GM19397 (cell line): ENCODE results near the gene DOHH.

Experiments
- ATAC-seq: cut with Tn5 transposase; IDR thresholded peaks from one replicate; pipeline ENCODE4 v1.9.1; 2021; ENCODE audit warnings: mild to moderate bottlenecking, moderate library complexity; ENCODE audit not compliant: unreplicated experiment

DOHH gene, protein sequence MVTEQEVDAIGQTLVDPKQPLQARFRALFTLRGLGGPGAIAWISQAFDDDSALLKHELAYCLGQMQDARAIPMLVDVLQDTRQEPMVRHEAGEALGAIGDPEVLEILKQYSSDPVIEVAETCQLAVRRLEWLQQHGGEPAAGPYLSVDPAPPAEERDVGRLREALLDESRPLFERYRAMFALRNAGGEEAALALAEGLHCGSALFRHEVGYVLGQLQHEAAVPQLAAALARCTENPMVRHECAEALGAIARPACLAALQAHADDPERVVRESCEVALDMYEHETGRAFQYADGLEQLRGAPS

DNA sequence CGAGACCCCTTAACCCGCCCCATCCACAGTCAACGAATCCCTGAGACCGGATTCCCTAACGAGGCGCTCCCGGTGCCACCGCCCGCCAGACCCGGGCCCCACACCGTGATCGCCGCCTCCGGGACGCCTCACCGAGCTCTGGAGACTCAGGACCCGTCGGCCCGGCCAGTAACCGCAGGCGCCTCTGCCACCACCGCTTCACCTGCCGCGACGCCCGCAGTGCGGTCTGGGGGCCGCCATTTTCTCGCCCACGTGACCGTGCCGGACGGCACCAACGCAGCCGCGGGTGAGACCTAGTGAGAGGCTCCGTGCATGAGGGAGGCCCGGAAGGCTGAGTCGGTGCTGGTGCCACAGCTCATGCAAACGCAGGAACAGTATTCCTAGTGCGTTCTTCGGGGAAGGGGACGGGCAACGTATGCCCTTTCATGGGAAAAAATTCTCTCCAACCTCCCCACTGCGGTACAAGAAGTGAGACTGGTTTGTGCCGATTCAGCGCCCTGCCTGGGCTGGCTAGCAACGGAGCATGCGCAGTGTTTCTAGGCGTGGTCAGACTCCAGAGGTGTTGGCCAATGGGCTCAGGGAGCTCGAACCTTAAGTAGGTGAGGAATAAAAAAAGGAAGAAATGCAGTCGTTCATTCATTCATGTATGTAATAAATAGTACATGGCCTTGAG, at the start of gene DOHH:
DOHH (minus strand) TSS at position 246 of the 673 bp plus-strand sequence. CDS start 3,860 bp downstream, outside the sequence.
- ATAC-seq: peak; percentile 85

DNA sequence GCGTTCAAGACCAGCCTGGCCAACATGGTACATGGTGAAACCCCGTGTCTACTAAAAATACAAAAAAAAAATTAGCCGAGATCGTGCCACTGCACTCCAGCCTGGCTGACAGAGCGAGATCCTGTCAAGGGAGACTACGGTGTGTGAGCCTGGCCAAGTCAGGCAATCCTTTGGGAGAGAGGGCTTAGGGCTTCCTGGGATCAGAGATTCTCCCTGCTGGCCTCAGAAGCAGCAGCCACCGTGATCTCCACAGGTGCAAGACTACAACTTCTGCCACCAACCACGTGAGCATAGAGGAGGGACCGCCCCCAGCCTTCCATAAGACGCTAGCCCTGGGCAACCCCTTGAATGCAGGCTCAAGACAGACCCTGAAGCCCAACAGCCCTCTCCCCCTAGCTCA, 49.3 kb upstream of the DOHH start:
- no peak for ATAC-seq

DNA sequence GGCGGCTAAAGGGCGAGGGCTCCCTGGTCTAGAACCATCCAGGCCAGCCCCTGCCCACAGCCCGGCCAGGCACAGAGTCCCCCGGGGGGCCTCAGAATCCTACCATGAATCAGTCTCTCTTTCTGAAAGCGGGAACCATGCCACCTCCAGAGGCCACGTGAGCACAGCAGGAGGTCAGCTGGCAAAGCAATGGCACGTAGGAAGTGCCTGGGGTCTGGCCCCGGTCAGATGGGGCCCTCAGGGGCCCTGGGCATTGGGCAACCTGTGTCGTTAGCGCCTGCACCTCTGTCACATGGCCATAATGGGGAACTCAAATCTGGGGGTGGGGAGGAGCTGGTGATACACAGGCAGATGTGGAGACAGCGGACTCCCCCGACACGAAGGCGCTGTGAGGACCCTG, 48.1 kb upstream of the DOHH start:
- ATAC-seq: no peak

DNA sequence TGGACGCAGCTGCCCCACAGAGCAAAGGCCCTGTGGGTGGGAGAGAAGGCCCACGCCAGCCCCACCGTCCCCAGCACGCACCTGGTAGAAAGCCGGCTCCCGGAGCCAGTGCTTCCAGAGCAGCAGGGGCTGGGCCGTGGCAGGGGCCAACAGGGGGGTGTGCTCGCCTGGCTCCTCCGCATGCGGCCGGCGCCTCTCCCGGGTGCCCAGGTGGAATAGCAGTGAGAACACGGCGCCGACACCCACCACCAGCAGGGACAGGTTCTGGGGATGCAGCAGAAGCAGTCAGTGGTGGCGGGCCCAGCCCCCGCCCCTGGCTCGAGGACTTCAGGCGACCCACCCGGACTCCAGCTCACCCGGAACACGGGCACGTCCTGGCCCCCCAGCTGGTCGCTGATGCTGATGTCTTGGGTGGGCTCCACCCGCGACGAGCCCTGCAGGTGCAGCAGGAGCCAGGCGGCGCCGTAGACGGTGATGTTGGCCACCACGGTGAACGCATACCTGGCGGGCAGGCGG, 47.4 kb upstream of the DOHH start:
- no peak for ATAC-seq

DNA sequence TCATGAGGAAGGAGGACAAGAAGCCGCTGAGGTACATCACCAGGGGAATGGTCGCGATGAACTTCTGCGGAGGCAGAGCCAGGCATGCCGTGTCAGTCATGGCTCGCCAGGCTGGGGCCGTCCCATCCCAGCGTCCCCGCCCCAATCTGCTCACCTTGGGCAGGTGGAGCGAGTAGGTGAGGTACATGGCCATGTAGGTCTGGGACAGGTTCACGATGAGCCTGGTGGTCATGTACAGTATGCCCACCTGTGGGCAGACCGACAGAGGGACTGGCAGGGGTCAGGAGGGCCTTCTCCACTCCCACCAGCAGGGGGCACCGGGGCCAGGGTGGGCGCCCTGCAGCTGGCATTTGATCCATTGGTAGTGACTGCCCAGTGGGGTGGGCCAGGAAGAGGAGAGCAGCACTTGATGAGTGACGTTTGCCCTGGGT, 46.8 kb upstream of the DOHH start:
- no peak for ATAC-seq

DNA sequence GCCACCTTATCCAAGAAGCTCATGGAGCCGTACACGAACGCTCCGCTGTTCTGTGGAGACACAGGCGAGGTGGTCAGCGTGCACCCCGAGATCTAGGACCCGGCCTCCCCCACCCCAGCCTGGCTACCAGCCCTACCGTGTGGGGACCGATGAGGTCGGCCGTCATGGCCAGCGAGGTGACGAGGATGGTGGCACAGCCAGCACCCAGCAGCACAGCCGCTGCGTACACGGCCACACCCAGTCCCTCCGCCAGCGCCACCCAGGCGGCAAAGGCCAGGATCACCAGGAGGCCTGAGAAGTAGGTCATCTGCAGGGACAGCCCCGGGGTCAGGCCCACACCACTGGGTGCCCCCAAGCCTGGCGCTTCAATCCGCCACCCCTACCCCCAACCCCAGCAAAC, 45.6 kb upstream of the DOHH start:
- no peak for ATAC-seq

DNA sequence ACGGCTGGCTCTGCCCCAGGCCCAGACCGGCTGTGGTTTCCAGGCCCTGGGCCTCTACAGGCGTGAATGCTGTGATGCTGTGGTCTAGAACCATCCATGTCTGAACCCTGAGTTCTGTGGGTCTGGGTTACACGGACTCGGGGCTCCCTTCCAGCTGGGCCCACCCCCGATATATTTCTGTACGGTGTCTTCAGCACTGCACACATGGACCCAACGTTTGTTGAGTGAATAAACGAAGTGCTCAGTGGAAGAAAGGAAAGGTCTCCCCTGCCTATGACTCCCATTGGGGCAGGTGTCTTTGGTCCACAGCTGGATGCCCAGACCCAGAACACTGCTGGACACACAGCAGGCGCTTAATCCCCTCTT, 45.2 kb upstream of the DOHH start:
- no peak for ATAC-seq

DNA sequence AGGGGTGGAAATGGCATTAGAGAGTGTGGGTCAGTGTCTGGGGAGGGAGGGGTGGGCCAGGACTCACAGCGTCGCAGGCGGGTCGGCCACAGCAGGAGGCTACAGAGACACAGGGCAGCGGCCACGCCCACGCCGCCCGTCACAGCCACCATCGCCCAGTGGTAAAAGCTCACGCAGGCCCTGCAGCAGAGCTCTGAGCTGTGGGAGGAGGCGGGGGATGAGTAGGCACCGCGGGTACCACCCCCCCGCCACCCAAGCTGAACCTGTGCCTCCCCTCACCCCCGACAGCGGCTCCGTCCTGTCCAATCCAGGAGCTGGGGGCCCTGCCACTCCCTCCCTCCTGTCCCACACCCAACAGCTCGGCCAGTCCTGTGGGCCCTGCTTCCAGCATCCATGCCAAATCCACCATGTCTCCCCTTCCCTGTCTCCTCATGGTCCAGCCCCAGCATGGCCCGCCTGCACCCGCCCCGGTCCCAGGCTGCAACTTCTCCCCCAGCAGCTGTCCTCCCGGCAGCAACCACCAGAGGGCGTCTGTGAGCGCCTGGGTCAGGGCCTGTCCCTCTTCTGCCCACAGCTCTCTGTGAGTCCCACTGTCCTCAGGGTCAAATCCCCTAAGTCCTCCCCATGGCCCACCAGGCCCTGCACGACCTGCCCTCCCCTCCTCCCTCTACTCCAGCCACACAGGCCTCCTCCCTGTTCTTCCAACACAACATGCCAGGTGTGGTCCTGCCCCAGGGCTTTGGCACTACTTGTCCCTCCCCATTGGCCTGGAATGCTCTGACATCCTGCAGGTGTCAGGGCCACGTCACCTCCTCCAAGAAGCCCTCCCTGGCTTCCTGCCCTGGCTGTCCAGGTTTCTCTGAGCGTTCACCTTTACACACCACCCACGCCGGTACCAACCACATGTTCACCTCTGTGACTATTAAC, 44.5 kb upstream of the DOHH start:
- ATAC-seq: no peak

DNA sequence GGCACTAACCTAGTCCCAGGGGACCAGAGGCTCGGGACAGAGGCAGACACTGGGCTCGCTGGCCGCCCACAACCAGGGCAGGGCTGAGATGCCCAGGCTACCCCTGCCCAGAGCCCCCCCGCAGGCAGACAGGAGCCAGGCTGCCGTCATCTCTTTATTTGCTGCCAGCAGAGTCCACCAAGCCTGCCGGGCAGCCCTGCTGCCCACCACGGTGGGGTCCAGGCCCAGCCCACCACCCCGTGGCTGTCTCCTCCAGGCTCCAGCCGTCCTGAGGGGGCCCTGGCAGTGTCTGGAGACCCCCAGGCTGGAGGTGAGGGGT, 43.5 kb upstream of the DOHH start:
- ATAC-seq: no peak

DNA sequence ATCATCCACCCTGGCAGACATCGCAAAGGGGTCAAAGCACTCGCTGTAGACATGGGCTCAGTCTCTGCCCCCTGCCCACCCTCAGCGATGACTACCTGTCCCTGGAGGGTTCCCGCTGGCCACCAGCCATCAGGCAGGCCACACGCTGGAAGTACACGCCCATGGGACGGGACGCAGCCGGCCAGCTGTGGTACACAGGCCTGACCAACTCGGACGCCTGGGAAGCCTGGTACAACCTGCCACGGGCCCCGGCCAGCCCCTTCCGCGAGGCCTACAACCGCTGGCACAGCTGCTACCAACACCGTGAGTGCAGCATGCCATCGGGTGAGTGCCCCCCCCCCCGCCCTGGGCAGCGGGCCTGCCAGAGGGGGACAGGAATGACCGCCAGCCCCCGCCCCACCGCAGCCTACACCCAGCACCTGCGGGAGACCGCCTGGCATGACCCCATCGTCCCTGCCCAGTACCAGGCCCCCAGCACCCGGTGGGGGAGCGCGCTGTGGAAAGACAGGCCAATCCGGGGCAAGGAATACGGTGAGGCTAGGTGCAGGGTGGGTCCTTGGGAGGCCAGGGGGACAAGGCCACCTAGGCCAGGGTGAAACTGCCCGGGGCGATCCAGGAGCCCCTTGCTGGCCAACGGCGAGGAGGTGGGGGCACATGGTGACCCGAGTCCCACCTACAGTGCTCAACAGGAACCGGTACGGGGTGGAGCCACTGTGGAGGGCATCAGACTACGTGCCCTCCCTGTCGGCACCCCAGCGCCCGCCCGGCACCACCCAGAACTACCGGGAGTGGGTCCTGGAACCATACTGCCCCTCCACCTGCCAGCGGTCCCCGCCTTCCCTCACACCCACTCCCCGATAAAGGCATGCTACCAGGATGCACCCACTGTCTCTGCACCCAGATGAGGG, 42.9 kb upstream of the DOHH start:
- no peak for ATAC-seq

DNA sequence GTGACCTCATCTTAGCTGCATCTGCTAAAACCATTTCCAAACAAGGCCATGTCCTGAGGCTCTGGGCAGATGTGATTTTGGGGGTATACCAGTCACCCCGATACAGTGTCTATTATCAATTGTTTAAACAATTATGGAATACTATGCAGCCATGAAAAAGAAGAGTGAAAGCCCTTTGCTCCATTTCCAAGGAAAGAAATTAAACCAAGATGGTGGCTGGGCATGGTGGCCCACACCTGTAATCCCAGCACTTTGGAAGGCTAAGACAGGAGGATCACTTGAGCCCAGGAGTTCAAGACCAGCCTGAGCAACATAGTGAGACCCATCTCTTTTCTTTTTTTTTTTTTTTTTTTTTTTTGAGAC, 39.3 kb upstream of the DOHH start:
- ATAC-seq: no peak

DNA sequence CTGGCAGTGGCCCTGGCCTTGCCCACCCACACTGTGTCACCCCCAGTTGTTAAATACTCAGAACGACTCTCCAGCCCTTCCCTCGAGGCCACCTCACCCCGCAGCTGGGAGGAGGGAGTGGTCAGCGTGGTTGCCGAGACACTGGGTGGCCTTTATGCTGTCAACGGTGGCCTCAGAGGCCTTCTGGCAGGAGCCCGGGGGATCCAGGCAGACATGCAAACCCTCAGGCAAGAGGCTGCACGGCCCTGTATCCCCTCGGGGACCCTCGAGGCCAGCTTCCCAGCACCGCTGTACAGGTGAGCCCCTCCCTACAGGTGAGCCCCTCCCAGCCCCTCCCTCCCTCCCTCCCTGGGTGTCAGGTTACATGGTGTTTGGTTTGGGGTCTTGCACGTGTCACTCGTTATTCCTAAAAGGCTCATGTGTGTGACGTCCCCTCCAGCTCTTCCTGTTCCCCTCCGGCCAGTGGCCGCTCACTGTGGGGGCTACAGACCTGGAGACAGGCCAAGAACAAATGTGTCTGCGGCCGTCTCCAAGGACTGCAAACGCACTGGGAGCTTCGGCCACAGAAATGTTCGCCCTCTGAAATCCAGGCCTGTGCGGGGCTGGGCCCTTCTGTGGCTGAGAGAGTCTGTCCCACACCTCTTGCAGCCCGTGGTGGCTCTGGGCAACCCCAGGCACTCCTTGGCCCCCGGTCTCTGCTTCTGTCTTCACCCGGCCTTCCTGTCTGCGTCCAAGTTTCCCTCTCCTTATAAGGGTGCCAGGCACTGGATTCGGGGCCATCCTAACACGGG, 38.7 kb upstream of the DOHH start, which contains the start of gene TEKTIP1:
TEKTIP1 (plus strand) TSS at position 210 of the 791 bp plus-strand sequence; CDS start at position 214, 4 bp downstream.
- no peak for ATAC-seq

DNA sequence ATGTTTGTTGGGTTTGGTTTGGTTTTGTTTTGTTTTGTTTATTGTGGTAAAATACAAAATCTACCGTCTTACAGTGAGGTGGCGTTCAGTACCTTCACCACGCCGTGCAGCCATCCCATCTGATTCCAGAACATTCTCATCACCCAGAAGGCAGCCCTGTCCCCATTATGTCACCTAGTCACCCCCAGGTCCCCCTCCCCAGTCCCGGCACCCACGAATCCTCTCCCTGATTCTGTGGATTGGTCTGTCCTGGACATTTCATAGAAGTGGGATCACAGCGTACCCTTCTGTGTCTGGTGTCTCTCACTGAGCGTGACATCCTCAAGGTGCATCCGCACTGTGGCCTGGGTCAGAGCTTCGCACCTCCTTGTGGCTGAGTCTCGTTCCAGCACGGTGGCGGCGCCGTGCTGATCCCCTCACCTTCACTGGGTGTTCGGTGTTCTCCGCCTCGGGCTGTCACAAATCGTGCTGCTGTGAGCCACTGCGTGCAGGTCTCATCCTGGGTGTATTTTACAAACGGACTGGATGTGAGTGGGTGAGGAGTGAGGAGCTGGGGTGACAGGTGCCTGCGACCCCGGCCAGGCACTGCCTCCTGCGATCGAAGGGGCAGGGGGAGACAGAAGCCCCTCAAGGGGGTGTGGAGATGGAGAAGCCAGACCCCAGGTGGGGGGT, 37.9 kb upstream of the DOHH start:
- ATAC-seq: no peak

DNA sequence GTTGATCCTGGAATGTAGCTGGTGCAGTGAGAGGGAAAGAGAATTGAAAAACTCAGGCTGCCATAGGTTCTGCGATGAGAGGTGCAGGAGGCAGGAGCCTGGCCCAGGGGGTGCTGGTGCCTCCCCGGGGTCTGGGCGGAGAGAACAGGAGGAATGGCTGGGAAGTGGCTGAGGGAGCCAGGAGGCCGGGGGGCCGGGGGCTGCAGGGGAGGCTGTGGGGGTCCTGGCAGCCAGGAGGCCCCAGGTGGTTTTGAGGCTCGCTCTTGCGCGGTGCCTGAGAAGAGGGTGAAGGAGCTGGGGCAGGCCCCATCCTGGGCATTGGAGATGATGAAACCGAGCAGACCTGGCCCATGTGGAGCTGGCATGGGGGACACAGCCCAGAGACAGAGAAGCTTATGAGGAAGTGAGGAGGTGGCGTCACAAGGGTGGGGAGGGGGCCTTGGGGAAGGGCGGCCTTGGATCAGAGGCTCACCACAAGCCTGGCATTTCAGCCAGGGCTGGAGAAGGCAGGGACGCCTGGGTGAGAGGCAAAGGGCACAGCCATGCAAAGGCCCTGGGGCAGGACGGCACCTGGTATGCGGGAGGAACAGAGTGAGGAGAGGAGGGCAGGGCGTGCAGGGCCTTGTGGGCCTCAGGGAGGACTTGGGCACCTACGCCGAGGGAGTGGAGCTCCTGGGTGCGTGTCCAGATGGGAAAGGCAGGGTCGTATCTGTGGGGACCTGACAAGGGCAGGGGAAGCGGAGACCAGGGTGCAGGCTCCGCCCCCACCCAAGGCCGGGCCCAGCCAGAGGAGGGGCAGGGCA, 37.2 kb upstream of the DOHH start:
- ATAC-seq: no peak

DNA sequence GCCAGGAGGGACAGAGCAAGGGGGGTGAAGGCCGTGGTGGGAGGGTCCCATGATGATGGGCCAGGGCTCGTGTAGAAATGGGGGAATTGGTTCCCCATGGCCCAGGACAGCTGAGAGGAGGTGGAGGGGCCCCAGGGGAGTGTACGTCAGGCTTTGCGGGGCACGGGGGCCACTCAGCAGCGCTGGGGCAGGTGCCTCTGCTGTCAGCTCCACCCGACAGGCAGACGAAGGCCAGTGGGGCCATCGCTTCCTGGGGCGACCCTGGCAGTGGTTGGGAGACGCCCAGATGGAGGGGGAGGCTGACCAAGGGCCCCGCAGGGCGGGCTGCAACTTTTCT, 36.6 kb upstream of the DOHH start:
- no peak for ATAC-seq

DNA sequence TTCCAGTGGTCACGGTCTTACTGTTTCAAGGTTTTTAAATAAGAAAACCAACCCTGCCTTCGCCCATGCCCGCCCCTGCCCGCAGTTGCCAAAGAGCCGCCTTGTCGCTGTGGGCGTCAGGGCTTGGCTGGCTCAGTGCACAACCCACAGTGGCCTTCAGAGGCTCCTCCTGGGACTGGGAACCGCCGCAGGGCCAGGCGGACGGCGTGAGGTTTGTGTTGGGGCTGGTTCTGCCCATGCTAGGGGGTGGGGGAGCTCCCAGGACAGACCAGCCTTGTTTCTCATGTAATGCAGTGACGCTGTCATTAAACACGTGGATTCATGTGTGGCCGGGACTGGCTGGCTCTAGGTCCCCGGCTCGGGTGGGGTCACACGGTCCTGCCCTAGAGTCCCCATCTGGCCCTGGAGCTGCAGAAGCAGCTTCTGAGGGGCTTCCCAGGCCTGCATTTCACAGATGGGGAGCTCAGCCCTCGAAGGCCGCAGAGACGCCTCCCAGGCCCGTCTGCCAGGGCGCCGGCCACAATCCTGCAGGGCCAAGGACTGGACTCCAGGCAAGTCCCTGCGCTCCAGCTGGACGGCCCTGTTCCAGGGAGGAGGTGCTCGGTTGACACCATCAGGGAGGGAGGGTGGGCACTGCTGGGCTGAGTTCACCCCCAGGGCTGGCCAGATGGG, 36.1 kb upstream of the DOHH start:
- ATAC-seq: no peak

DNA sequence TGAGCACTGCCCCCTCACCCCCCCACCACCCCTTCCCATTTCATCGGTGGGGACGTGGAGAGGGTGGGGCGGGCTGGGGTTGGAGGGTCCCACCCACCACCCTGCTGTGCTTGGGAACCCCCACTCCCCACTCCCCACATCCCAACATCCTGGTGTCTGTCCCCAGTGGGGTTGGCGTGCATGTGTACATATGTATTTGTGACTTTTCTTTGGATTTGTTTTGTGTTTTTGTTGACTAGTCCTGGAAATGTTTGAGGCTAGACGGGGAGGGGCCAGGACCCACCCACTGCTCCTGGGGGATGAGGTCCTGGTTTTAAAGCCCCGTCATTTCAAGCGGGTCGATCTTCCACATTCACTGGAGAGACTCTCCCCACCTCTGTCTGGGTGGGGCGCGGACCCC, 35.5 kb upstream of the DOHH start:
- ATAC-seq: no peak

DNA sequence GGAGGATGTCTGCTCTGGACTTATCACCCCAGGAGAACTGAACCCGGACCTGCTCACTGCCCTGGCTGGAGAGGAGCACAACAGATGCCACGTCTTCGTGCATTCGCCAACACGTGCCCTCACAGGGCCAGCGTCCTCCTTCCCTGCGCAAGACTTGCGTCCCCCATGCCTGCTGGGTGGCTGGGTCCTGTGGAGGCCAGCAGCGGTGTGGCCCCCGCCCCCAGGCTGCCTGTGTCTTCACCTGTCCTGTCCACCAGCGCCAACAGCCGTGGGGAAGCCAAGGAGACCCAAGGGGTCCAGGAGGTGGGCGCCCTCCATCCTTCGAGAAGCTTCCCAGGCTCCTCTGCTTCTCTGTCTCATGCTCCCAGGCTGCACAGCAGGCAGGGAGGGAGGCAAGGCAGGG, 35.1 kb upstream of the DOHH start:
- ATAC-seq: no peak
